Transverse colon (tissue), 4 donors: Measurements from ENCODE around the gene TDRD3. TPM values are rescaled to one million over a fixed set of nuclear protein-coding genes. Genes with fewer than 3 reads are reported as not detected.
A peak's percentile ranks its signal among the peaks of the same experiment; 100 is the strongest.

ENCODE experiments used
- DNase-seq: peaks from one replicate; pipeline ENCODE4 v3.0.0-alpha.2; 2019
- H3K27ac ChIP-seq, 4 donors: fragments of 200-600 bp; sonication (generic); 2 replicates each; pipeline ENCODE4 v1.5.1; 2016 to 2018; ENCODE audit warnings: inconsistent platforms in 4 of 4
- H3K27me3 ChIP-seq: fragments of 200-600 bp; sonication (generic); 2 replicates; pipeline ENCODE4 v1.5.1; 2017; ENCODE audit warnings: inconsistent platforms
- H3K36me3 ChIP-seq, 4 donors: fragments of 200-600 bp; sonication (generic); 2 replicates each; pipeline ENCODE4 v1.5.1; 2017 to 2019; ENCODE audit warnings: inconsistent platforms in 4 of 4
- H3K4me1 ChIP-seq, 4 donors: fragments of 200-600 bp; sonication (generic); 2 replicates each; pipeline ENCODE4 v1.5.1; 2017 to 2020; ENCODE audit warnings: inconsistent platforms in 4 of 4
- H3K4me3 ChIP-seq, 4 donors: fragments of 200-600 bp; sonication (generic); 1 replicate in 1 of 4; 2 replicates in 3 of 4; pipeline versions ENCODE4 v1.5.1 to v1.6.1; 2017 to 2019; ENCODE audit warnings: inconsistent platforms in 4 of 4
- H3K9me3 ChIP-seq, 2 donors: fragments of 200-600 bp; sonication (generic); 2 replicates each; pipeline ENCODE4 v1.5.1; 2017 to 2019; ENCODE audit warnings: inconsistent platforms in 2 of 2
- CTCF ChIP-seq, 5 experiments: fragments of 200-600 bp in 3 of 5; fragments of 450-650 bp in 2 of 5; sonication (generic) in 3 of 5; IDR thresholded peaks; 1 replicate in 2 of 5; 2 replicates in 3 of 5; pipeline ENCODE4 v1.5.1; 2016 to 2017; ENCODE audit warnings: antibody characterized with exemption in 5 of 5, inconsistent platforms in 3 of 5, mild to moderate bottlenecking in 2 of 5, moderate library complexity in 1 of 5
- EP300 ChIP-seq: sonication (generic); formaldehyde crosslinking; IDR thresholded peaks from one replicate; pipeline ENCODE4 v1.6.1; 2017; ENCODE audit warnings: antibody characterized with exemption, low read depth
- POLR2A ChIP-seq: fragments of 450-650 bp; IDR thresholded peaks from one replicate; pipeline ENCODE4 v1.6.1; 2016; ENCODE audit warnings: antibody characterized with exemption, mild to moderate bottlenecking, moderate library complexity
- POLR2AphosphoS5 ChIP-seq, 3 donors: sonication (generic); formaldehyde crosslinking; IDR thresholded peaks; one replicate each; pipeline ENCODE4 v1.6.1; 2016; ENCODE audit warnings: antibody characterized with exemption in 3 of 3
- WGBS, 2 donors: methylation state at CpG; one replicate each; pipeline ENCODE4 v1.1.5; 2018; ENCODE audit warnings: low coverage in 1 of 2; 5-methylcytosine and 5-hydroxymethylcytosine counted together
- in situ Hi-C, 4 donors: fragments of 200-750 bp; cut with MboI; loops; one replicate each; pipeline versions ENCODE4 v1.15.0 to v1.15.1; 2017; ENCODE audit warnings: low sequenced_read_pairs in 3 of 4, low pct_ligation_motif_present in 1 of 4, low pct_unique_long_range_greater_than_20kb in 1 of 4
- intact Hi-C: fragments of 100-400 bp; cut with DNase I; formaldehyde crosslinking; loops from one replicate; pipeline ENCODE4 v1.15.1; 2023; ENCODE audit warnings: low total_unique reads
- total RNA-seq, 4 donors: library from RNA; depleted of rRNA; stranded (reverse); fragments of >200 nt; gene quantifications; one replicate each; pipeline ENCODE4 v1.1.0, GENCODE V29; 2016

The TDRD3 gene
- total RNA-seq, 4 donors from 2014 or later: 20.9 to 73.4 (median 33.9) TPM

- Histone ChIP-seq H3K27me3 (no peaks in the 10 kb centered on the region), H3K9me3 (no peaks in the 10 kb centered on the region), H3K36me3 (no peaks in the 10 kb centered on the region), H3K27ac (no peak overlapping the region), H3K4me1 (no peaks in the 10 kb centered on the region), H3K4me3 (no peak overlapping the region)
- WGBS, 2 donors: 73 to 83% methylated on average over 2 of the region's 2 CpGs
- in situ Hi-C loops (no loop called here), intact Hi-C loops (no loop called here)
- TF ChIP-seq CTCF (IDR thresholded peaks at IDR 0.05): no peak
- TF ChIP-seq POLR2AphosphoS5 (IDR thresholded peaks at IDR 0.05): no peak
- no peak for DNase-seq
These were observed 38.6 kb upstream of the TDRD3 start for GRCh38 chr13:60358453-60358852.

GRCh38 chr13:60363288-60363687, 33.7 kb upstream of the TDRD3 start:
- no peak for DNase-seq
- Histone ChIP-seq H3K27ac (no peak overlapping the region), H3K4me1 (no peaks in the 10 kb centered on the region), H3K9me3 (no peaks in the 10 kb centered on the region), H3K36me3 (no peaks in the 10 kb centered on the region), H3K27me3 (no peaks in the 10 kb centered on the region), H3K4me3 (no peak overlapping the region)
- in situ Hi-C loops (no loop called here), intact Hi-C loops (no loop called here)
- 50 to 69% methylated on average over 2 of the region's 2 CpGs for WGBS, 2 donors
- TF ChIP-seq CTCF (IDR thresholded peaks at IDR 0.05) (no peak), EP300 (no peak), POLR2AphosphoS5 (IDR thresholded peaks at IDR 0.05) (no peak), POLR2A (no peak)

- intact Hi-C loops: no loop called here
- Histone ChIP-seq H3K9me3 (no peaks in the 10 kb centered on the region), H3K4me3 (no peak overlapping the region), H3K36me3 (no peaks in the 10 kb centered on the region), H3K27me3 (no peaks in the 10 kb centered on the region), H3K4me1 (no peaks in the 10 kb centered on the region), H3K27ac (no peak overlapping the region)
- DNase-seq: no peak
- in situ Hi-C loops: no loop called here
- TF ChIP-seq POLR2AphosphoS5 (IDR thresholded peaks at IDR 0.05): no peak
- TF ChIP-seq CTCF (IDR thresholded peaks at IDR 0.05): peak in 3 of 5 experiments; percentile 26 to 29 (median 29)
These were observed 27.8 kb upstream of the TDRD3 start for GRCh38 chr13:60369242-60369641.

- TF ChIP-seq CTCF (IDR thresholded peaks at IDR 0.05): no peak
- H3K36me3 ChIP-seq: no peaks in the 10 kb centered on the region
- in situ Hi-C loops (no loop called here), intact Hi-C loops (no loop called here)
- H3K27ac ChIP-seq: no peak overlapping the region
- 60 to 93% methylated on average over 2 to 7 of the region's 7 CpGs for WGBS, 2 donors
- no peaks in the 10 kb centered on the region for H3K4me1 ChIP-seq
- no peaks in the 10 kb centered on the region for H3K9me3 ChIP-seq
- no peak for DNase-seq
- H3K4me3 ChIP-seq: no peak overlapping the region
- H3K27me3 ChIP-seq: no peaks in the 10 kb centered on the region
These were observed 26.7 kb upstream of the TDRD3 start for GRCh38 chr13:60370343-60370742.
